Osteocyte (in vitro differentiated cells): Measurements from ENCODE around the gene THEMIS. TPM values are rescaled to one million over a fixed set of nuclear protein-coding genes. Genes with fewer than 3 reads are reported as not detected.
A peak's percentile ranks its signal among the peaks of the same experiment; 100 is the strongest.

ENCODE experiments used
- DNase-seq: peaks from one replicate; pipeline ENCODE4 v3.0.0; 2021; ENCODE audit warnings: mixed read lengths; ENCODE audit not compliant: unreplicated experiment; ENCODE audit errors: extremely low spot score
- H3K27ac Mint-ChIP-seq: one replicate; pipeline ENCODE4 v1.8.0; 2021; ENCODE audit warnings: mild to moderate bottlenecking, mixed read lengths; ENCODE audit not compliant: unreplicated experiment
- H3K27me3 Mint-ChIP-seq: one replicate; pipeline ENCODE4 v1.8.0; 2021; ENCODE audit warnings: mixed read lengths; ENCODE audit not compliant: unreplicated experiment
- H3K36me3 Mint-ChIP-seq: one replicate; pipeline ENCODE4 v1.8.0; 2021; ENCODE audit warnings: mixed read lengths; ENCODE audit not compliant: unreplicated experiment
- H3K4me1 Mint-ChIP-seq: one replicate; pipeline ENCODE4 v1.8.0; 2021; ENCODE audit warnings: mixed read lengths; ENCODE audit not compliant: unreplicated experiment
- H3K4me3 Mint-ChIP-seq: one replicate; pipeline ENCODE4 v1.8.0; 2021; ENCODE audit warnings: mild to moderate bottlenecking, moderate library complexity, mixed read lengths; ENCODE audit not compliant: unreplicated experiment
- H3K9me3 Mint-ChIP-seq: one replicate; pipeline ENCODE4 v1.8.0; 2021; ENCODE audit warnings: mixed read lengths; ENCODE audit not compliant: unreplicated experiment
- CTCF ChIP-seq: fragments of 200-600 bp; sonication (generic); IDR thresholded peaks from 2 replicates; pipeline ENCODE4 v1.5.0; 2021; ENCODE audit warnings: antibody characterized with exemption, mild to moderate bottlenecking, moderate library complexity
- total RNA-seq: library from RNA; stranded (reverse); gene quantifications from 2 replicates; pipeline ENCODE4 v1.2.1, GENCODE V29; 2021

The THEMIS gene
- total RNA-seq, 1 donor from 2014 or later = not detected

- Mint-ChIP-seq H3K36me3 (no peaks in the 10 kb centered on the region), H3K9me3 (no peaks in the 10 kb centered on the region), H3K27me3 (peaks cover 39% of the 10 kb centered on the region)
These were observed 182.2 kb downstream of the THEMIS start for GRCh38 chr6:127718694-127719093.

DNA sequence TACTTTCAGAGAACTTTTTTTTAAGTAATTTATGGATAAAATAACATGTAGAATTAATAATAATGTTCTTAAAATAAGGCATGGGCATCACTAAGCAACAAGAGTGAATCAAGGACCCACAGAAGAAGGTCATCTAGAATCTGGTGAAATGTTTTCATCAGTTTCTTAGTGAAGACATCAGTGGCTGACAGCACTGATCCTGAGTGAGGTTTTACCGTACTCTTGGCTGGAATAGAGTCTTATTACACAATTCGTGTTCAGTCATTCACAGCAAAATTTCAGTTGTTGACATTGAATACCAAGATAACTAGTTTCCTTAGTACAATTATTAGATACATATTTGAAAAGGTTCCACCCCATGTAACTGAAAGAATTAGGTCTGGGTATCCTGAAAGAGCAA lies 183.5 kb downstream of the THEMIS start:
- peaks cover 41% of the 10 kb centered on the region for H3K27me3 Mint-ChIP-seq
- no peaks in the 10 kb centered on the region for H3K9me3 Mint-ChIP-seq
- H3K4me1 Mint-ChIP-seq = peaks cover 9% of the 10 kb centered on the region
- no peak overlapping the region for H3K27ac Mint-ChIP-seq
- no peak overlapping the region for H3K4me3 Mint-ChIP-seq
- DNase-seq = no peak
- H3K36me3 Mint-ChIP-seq = no peaks in the 10 kb centered on the region
- TF ChIP-seq CTCF = no peak

More at GRCh38 chr6:127718694-127719093, 182.2 kb downstream of the THEMIS start:
- no peak for TF ChIP-seq CTCF
- no peak overlapping the region for H3K4me3 Mint-ChIP-seq
- peaks cover 9% of the 10 kb centered on the region for H3K4me1 Mint-ChIP-seq
- no peak for DNase-seq
- H3K27ac Mint-ChIP-seq = no peak overlapping the region

DNA sequence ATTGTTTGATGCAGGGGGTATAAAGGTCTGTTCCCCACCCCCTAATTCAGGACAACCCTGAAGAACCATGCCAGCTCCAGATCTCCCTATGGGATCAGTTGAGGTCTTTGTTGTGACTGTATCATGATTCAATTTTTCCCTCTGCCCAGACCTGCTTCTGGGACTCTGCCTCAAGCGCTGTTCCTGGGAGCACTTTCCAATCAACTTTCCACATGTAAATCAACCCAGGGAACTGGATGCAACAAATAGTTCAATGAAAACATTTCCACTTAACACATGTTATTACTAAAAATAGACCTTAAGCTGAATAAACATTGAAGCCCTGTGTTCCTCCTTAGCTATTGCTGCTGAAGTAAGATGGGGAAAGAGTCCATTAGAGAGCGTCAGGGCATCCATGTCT lies 184.4 kb downstream of the THEMIS start:
- Mint-ChIP-seq H3K9me3 (no peaks in the 10 kb centered on the region), H3K4me3 (no peak overlapping the region), H3K27ac (peak overlapping the region; percentile 60), H3K27me3 (peaks cover 46% of the 10 kb centered on the region), H3K36me3 (no peaks in the 10 kb centered on the region), H3K4me1 (peaks cover 9% of the 10 kb centered on the region)
- DNase-seq = no peak
- TF ChIP-seq CTCF = no peak

GRCh38 chr6:127710668-127711067 lies 190.2 kb downstream of the THEMIS start:
- H3K9me3 Mint-ChIP-seq = no peaks in the 10 kb centered on the region
- no peaks in the 10 kb centered on the region for H3K36me3 Mint-ChIP-seq
- no peak for TF ChIP-seq CTCF
- H3K27me3 Mint-ChIP-seq = peaks cover 63% of the 10 kb centered on the region
- no peak for DNase-seq
- H3K4me3 Mint-ChIP-seq = no peak overlapping the region
- H3K27ac Mint-ChIP-seq = no peak overlapping the region
- no peaks in the 10 kb centered on the region for H3K4me1 Mint-ChIP-seq

DNA sequence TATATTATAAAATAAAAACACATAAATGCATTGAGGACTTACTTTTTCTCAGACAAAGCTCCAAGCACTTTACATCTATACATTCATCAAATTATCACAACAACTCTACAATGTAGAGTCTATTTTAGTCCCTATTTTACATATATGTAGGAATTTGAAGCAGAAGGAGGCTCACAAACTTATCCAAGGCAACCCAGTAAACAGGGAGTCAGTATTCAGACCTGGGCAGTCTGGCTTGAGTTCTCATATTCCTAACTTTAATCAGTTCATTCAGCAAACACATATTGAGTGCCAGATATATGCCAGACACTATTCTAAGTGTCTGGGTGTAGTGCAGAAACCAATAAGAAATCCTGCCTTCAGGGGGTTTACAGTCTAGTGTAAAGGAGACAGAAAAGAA lies 194.6 kb downstream of the THEMIS start:
- Mint-ChIP-seq H3K4me3 (no peak overlapping the region), H3K27ac (no peak overlapping the region), H3K4me1 (no peaks in the 10 kb centered on the region), H3K27me3 (peaks cover 41% of the 10 kb centered on the region), H3K9me3 (no peaks in the 10 kb centered on the region), H3K36me3 (no peaks in the 10 kb centered on the region)
- DNase-seq = no peak
- TF ChIP-seq CTCF = no peak
